HG03571 (cell line): Measurements from ENCODE around the gene CEP97.
"Not testable (repeated sequence)": the region's sequence is repeated elsewhere in the genome, so short reads cannot be mapped to it uniquely, and the experiment has no call there.

ENCODE experiments used
- ATAC-seq: cut with Tn5 transposase; IDR thresholded peaks from one replicate; pipeline ENCODE4 v1.9.1; 2021; ENCODE audit not compliant: unreplicated experiment

CEP97 gene

GRCh38 chr3:101724329-101725193 lies at the start of gene CEP97:
Gene CEP97, plus strand, starts transcription at chr3:101724614. Its CDS starts 63 bp downstream, at chr3:101724677.
- ATAC-seq = peak; percentile 87

GRCh38 chr3:101675709-101676215 lies 48.7 kb upstream of the CEP97 start:
- ATAC-seq = no peak

GRCh38 chr3:101676216-101676764 lies 48.1 kb upstream of the CEP97 start:
- peak; percentile 88 for ATAC-seq

- peak; percentile 73 for ATAC-seq
These were observed 47.5 kb upstream of the CEP97 start, which contains the start of gene ZBTB11 for GRCh38 chr3:101676765-101677435. Gene ZBTB11, minus strand, starts transcription at chr3:101677132. Its CDS starts 218 bp downstream, at chr3:101676914.

GRCh38 chr3:101677436-101678286 lies 46.8 kb upstream of the CEP97 start:
- no peak for ATAC-seq

GRCh38 chr3:101678837-101679236 lies 45.6 kb upstream of the CEP97 start:
- ATAC-seq = not testable (repeated sequence)

GRCh38 chr3:101680466-101680865 lies 43.9 kb upstream of the CEP97 start:
- ATAC-seq = no peak

GRCh38 chr3:101685050-101685400 lies 39.4 kb upstream of the CEP97 start:
- ATAC-seq = no peak

- peak; percentile 4 for ATAC-seq
These were observed 38.5 kb upstream of the CEP97 start for GRCh38 chr3:101685870-101686307.

GRCh38 chr3:101687142-101687931 lies 37.1 kb upstream of the CEP97 start:
- no peak for ATAC-seq

- no peak for ATAC-seq
These were observed 35.1 kb upstream of the CEP97 start for GRCh38 chr3:101689286-101689685.

GRCh38 chr3:101690972-101691371 lies 33.4 kb upstream of the CEP97 start:
- peak; percentile 36 for ATAC-seq

GRCh38 chr3:101691685-101692671 lies 32.4 kb upstream of the CEP97 start:
- ATAC-seq = not testable (repeated sequence)

- peak; percentile 48 for ATAC-seq
These were observed 30.9 kb upstream of the CEP97 start for GRCh38 chr3:101693540-101693939.

- ATAC-seq = not testable (repeated sequence)
These were observed 29.6 kb upstream of the CEP97 start for GRCh38 chr3:101694836-101695235.

GRCh38 chr3:101695779-101696372 lies 28.5 kb upstream of the CEP97 start:
- no peak for ATAC-seq

- ATAC-seq = no peak
These were observed 22.4 kb upstream of the CEP97 start for GRCh38 chr3:101701696-101702634.
